GM12874 (cell line): Measurements from ENCODE around the gene PRODH.

Experiments
- CTCF ChIP-seq: IDR thresholded peaks from 2 replicates; pipeline ENCODE4 v1.5.1; 2011; ENCODE audit warnings: low read depth, mild to moderate bottlenecking, control low read depth, low read length, moderate library complexity; ENCODE audit not compliant: insufficient read depth

PRODH gene

GRCh38 chr22:18954990-18955571 is 19.0 kb upstream of the PRODH start:
- TF ChIP-seq CTCF: no peak

GRCh38 chr22:18954303-18954989 is 18.4 kb upstream of the PRODH start:
- TF ChIP-seq CTCF: peak; percentile 85

- no peak for TF ChIP-seq CTCF
Measured at GRCh38 chr22:18952022-18952421, 15.9 kb upstream of the PRODH start.

- TF ChIP-seq CTCF: no peak
Measured at GRCh38 chr22:18950141-18950540, 14.0 kb upstream of the PRODH start.

GRCh38 chr22:18947905-18948304 is 11.8 kb upstream of the PRODH start:
- no peak for TF ChIP-seq CTCF

- no peak for TF ChIP-seq CTCF
Measured at GRCh38 chr22:18933914-18934313, 2.2 kb downstream of the PRODH start.

GRCh38 chr22:18931905-18932652 is 4.0 kb downstream of the PRODH start:
- no peak for TF ChIP-seq CTCF
